ENCODE results near the gene ZP4.

DNA sequence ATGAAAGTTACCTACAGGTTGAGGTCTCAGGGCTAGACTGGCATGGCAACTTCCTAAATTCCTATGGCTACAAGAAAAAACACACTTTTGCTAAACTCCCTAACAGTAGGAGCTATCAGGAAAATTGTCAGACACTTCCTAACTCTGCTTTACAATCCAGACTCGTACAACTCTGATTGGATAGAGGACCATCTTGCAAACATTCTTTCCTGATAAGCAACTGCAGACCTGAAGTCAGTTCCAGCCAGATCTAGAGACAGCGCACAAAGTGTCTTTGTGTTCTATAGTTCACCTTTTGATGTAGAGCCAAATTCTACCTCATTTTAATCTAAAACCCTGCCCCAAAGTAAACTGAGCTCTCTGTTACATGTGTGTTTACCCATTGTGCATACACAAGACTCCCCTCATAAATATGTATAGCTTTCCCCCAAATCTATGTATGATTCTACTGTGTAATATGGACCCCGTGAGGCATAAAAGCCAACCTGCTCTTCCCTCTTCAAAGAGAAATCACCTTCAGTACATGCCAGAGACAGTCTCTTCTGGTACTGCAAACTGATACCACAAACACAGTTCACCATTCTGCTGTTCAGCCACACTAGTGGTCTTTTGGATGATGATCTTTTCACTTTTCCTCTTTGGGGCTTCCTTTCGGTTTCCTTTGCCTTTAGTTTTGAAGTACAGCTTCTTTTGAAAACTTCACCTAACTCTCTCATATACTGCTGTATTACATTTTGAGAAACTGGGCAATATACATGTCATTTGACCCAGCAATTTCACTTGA, 21.7 kb downstream of the ZP4 start:
- TF ChIP-seq, protein P1, sequence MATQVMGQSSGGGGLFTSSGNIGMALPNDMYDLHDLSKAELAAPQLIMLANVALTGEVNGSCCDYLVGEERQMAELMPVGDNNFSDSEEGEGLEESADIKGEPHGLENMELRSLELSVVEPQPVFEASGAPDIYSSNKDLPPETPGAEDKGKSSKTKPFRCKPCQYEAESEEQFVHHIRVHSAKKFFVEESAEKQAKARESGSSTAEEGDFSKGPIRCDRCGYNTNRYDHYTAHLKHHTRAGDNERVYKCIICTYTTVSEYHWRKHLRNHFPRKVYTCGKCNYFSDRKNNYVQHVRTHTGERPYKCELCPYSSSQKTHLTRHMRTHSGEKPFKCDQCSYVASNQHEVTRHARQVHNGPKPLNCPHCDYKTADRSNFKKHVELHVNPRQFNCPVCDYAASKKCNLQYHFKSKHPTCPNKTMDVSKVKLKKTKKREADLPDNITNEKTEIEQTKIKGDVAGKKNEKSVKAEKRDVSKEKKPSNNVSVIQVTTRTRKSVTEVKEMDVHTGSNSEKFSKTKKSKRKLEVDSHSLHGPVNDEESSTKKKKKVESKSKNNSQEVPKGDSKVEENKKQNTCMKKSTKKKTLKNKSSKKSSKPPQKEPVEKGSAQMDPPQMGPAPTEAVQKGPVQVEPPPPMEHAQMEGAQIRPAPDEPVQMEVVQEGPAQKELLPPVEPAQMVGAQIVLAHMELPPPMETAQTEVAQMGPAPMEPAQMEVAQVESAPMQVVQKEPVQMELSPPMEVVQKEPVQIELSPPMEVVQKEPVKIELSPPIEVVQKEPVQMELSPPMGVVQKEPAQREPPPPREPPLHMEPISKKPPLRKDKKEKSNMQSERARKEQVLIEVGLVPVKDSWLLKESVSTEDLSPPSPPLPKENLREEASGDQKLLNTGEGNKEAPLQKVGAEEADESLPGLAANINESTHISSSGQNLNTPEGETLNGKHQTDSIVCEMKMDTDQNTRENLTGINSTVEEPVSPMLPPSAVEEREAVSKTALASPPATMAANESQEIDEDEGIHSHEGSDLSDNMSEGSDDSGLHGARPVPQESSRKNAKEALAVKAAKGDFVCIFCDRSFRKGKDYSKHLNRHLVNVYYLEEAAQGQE (IDR thresholded peaks at IDR 0.05; ENCODE audit: low read depth), result no peak
- TF ChIP-seq, protein P2, sequence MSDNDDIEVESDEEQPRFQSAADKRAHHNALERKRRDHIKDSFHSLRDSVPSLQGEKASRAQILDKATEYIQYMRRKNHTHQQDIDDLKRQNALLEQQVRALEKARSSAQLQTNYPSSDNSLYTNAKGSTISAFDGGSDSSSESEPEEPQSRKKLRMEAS (IDR thresholded peaks at IDR 0.05), result no peak
- TF ChIP-seq EP300 (IDR thresholded peaks at IDR 0.05; ENCODE audit: borderline replicate concordance), result no peak
- TF ChIP-seq, protein P3, sequence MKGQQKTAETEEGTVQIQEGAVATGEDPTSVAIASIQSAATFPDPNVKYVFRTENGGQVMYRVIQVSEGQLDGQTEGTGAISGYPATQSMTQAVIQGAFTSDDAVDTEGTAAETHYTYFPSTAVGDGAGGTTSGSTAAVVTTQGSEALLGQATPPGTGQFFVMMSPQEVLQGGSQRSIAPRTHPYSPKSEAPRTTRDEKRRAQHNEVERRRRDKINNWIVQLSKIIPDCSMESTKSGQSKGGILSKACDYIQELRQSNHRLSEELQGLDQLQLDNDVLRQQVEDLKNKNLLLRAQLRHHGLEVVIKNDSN (IDR thresholded peaks at IDR 0.05), result no peak
- TF ChIP-seq CEBPB (IDR thresholded peaks at IDR 0.05), result no peak
- no peak for TF ChIP-seq TAF1 (IDR thresholded peaks at IDR 0.05; ENCODE audit: low read depth)
